Activated CD8-positive, alpha-beta memory T cell treated with anti-CD3 and anti-CD28 coated beads, Interleukin-2, amount 50 U/mL, for 1 hour (primary cell): Measurements from ENCODE around the gene BTLA.
"Not testable (repeated sequence)": the region's sequence is repeated elsewhere in the genome, so short reads cannot be mapped to it uniquely, and the experiment has no call there.

Experiments used
- DNase-seq: peaks from one replicate; pipeline ENCODE4 v3.0.0-alpha.2; 2020; ENCODE audit errors: extremely low read depth

Gene BTLA

GRCh38 chr3:112491373-112491772 lies 7.9 kb downstream of the BTLA start:
- no peak for DNase-seq

- DNase-seq, result no peak
Observed at GRCh38 chr3:112489674-112490479, 9.4 kb downstream of the BTLA start.

GRCh38 chr3:112486811-112487505 lies 12.3 kb downstream of the BTLA start:
- no peak for DNase-seq

- no peak for DNase-seq
Observed at GRCh38 chr3:112484352-112484751, 14.9 kb downstream of the BTLA start.

- no peak for DNase-seq
Observed at GRCh38 chr3:112482675-112483074, 16.6 kb downstream of the BTLA start.

- DNase-seq, result no peak
Observed at GRCh38 chr3:112481302-112481721, 18.0 kb downstream of the BTLA start.

- DNase-seq, result no peak
Observed at GRCh38 chr3:112477891-112478290, 21.4 kb downstream of the BTLA start.

GRCh38 chr3:112476346-112476745 lies 22.9 kb downstream of the BTLA start:
- DNase-seq, result no peak

GRCh38 chr3:112474796-112475195 lies 24.5 kb downstream of the BTLA start:
- no peak for DNase-seq

GRCh38 chr3:112472691-112473090 lies 26.6 kb downstream of the BTLA start:
- DNase-seq, result no peak

GRCh38 chr3:112471596-112472325 lies 27.5 kb downstream of the BTLA start:
- no peak for DNase-seq

- DNase-seq, result no peak
Observed at GRCh38 chr3:112470788-112471187, 28.5 kb downstream of the BTLA start.

- no peak for DNase-seq
Observed at GRCh38 chr3:112469671-112470070, 29.6 kb downstream of the BTLA start.

- no peak for DNase-seq
Observed at GRCh38 chr3:112467539-112467938, 31.7 kb downstream of the BTLA start.

GRCh38 chr3:112466020-112466419 lies 33.3 kb downstream of the BTLA start:
- no peak for DNase-seq

- DNase-seq, result no peak
Observed at GRCh38 chr3:112464264-112464663, 35.0 kb downstream of the BTLA start.

- no peak for DNase-seq
Observed at GRCh38 chr3:112463250-112463649, 36.0 kb downstream of the BTLA start.

GRCh38 chr3:112461787-112462186 lies 37.5 kb downstream of the BTLA start:
- DNase-seq, result not testable (repeated sequence)

GRCh38 chr3:112460519-112461195 lies 38.6 kb downstream of the BTLA start:
- no peak for DNase-seq

- DNase-seq, result no peak
Observed at GRCh38 chr3:112459750-112460149, 39.5 kb downstream of the BTLA start.

GRCh38 chr3:112456147-112456546 lies 43.1 kb downstream of the BTLA start:
- DNase-seq, result no peak

- no peak for DNase-seq
Observed at GRCh38 chr3:112448939-112449338, 50.3 kb downstream of the BTLA start.
